Measurements from ENCODE around the gene RNF157.

The RNF157 gene

DNA sequence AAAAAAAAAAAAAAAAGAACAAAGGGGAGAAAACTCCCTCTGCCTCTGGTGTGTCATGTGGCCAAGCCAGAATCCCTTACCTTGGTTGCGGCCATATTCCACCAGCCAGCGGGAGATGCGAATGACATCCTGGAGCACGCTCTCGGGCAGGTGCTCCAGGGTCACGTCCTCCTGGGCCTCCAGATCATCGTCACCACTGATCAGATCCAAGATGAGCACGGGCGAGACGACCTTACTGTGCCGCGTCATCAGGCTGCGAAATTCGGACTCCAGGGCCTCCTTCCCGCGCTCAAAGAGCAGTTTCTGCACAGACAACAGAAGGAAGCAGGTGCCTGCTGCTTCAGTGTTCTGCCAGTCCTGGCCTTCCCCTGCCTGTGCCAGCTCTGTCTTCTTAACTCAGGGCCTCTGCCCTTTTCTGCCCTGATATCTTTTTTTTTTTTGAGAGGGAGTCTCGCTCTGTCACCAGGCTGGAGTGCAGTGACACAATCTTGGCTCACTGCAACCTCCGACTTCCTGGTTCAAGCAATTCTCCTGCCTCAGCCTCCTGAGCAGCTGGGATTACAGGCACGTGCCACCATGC lies 142.5 kb downstream of the RNF157 start:
- H3K36me3 ChIP-seq (ENCODE audit: control insufficient read depth in 2 of 2, insufficient read depth in 1 of 2, low read length in 2 of 2), result peaks cover 65 to 85% of the 10 kb centered on the region in 2 experiments
- POLR2A ChIA-PET, result interaction anchor here (0.6 kb wide), 1 partner anchor 20 kb away, joined by 3 read pairs; no protein-coding TSS in a partner anchor
- H3K9me3 ChIP-seq (ENCODE audit: control insufficient read depth, insufficient read depth, low read depth, low read length), result no peaks in the 10 kb centered on the region
- no peak overlapping the region for H3K27ac ChIP-seq (ENCODE audit: extremely low read depth, low read depth, low read length)
- no peaks in the 10 kb centered on the region for H3K4me1 ChIP-seq (ENCODE audit: control insufficient read depth, insufficient read depth, low read length)
- CTCF ChIA-PET, result no interaction called here
- TF ChIP-seq ZNF530 (tag by site-specific recombination; IDR thresholded peaks at IDR 0.05; ENCODE audit: low read depth), result no peak
- no peak for TF ChIP-seq ZNF335 (tag by site-specific recombination; conservative IDR thresholded peaks at IDR 0.05)
- TF ChIP-seq, protein P1, sequence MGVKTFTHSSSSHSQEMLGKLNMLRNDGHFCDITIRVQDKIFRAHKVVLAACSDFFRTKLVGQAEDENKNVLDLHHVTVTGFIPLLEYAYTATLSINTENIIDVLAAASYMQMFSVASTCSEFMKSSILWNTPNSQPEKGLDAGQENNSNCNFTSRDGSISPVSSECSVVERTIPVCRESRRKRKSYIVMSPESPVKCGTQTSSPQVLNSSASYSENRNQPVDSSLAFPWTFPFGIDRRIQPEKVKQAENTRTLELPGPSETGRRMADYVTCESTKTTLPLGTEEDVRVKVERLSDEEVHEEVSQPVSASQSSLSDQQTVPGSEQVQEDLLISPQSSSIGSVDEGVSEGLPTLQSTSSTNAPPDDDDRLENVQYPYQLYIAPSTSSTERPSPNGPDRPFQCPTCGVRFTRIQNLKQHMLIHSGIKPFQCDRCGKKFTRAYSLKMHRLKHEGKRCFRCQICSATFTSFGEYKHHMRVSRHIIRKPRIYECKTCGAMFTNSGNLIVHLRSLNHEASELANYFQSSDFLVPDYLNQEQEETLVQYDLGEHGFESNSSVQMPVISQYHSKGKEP (tag by site-specific recombination; IDR thresholded peaks at IDR 0.05), result no peak
- no peak for TF ChIP-seq GFI1B (tag by site-specific recombination; IDR thresholded peaks at IDR 0.05)
- no peak for TF ChIP-seq ZNF416 (tag by site-specific recombination; IDR thresholded peaks at IDR 0.05)
- TF ChIP-seq YY1 (tag by site-specific recombination; IDR thresholded peaks at IDR 0.05), result no peak
- no peak for TF ChIP-seq ZNF214 (tag by site-specific recombination; IDR thresholded peaks at IDR 0.05; ENCODE audit: borderline replicate concordance)
- TF ChIP-seq, protein P2, sequence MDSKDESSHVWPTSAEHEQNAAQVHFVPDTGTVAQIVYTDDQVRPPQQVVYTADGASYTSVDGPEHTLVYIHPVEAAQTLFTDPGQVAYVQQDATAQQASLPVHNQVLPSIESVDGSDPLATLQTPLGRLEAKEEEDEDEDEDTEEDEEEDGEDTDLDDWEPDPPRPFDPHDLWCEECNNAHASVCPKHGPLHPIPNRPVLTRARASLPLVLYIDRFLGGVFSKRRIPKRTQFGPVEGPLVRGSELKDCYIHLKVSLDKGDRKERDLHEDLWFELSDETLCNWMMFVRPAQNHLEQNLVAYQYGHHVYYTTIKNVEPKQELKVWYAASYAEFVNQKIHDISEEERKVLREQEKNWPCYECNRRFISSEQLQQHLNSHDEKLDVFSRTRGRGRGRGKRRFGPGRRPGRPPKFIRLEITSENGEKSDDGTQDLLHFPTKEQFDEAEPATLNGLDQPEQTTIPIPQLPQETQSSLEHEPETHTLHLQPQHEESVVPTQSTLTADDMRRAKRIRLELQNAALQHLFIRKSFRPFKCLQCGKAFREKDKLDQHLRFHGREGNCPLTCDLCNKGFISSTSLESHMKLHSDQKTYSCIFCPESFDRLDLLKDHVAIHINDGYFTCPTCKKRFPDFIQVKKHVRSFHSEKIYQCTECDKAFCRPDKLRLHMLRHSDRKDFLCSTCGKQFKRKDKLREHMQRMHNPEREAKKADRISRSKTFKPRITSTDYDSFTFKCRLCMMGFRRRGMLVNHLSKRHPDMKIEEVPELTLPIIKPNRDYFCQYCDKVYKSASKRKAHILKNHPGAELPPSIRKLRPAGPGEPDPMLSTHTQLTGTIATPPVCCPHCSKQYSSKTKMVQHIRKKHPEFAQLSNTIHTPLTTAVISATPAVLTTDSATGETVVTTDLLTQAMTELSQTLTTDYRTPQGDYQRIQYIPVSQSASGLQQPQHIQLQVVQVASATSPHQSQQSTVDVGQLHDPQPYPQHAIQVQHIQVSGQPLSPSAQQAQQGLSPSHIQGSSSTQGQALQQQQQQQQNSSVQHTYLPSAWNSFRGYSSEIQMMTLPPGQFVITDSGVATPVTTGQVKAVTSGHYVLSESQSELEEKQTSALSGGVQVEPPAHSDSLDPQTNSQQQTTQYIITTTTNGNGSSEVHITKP (tag by site-specific recombination; IDR thresholded peaks at IDR 0.05), result no peak
- TF ChIP-seq, protein P3, sequence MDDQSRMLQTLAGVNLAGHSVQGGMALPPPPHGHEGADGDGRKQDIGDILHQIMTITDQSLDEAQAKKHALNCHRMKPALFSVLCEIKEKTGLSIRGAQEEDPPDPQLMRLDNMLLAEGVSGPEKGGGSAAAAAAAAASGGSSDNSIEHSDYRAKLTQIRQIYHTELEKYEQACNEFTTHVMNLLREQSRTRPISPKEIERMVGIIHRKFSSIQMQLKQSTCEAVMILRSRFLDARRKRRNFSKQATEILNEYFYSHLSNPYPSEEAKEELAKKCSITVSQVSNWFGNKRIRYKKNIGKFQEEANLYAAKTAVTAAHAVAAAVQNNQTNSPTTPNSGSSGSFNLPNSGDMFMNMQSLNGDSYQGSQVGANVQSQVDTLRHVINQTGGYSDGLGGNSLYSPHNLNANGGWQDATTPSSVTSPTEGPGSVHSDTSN (CRISPR knock-in tag; IDR thresholded peaks at IDR 0.05), result no peak
- no peak overlapping the region for H3K4me3 ChIP-seq (ENCODE audit: low read depth, low read length)

DNA sequence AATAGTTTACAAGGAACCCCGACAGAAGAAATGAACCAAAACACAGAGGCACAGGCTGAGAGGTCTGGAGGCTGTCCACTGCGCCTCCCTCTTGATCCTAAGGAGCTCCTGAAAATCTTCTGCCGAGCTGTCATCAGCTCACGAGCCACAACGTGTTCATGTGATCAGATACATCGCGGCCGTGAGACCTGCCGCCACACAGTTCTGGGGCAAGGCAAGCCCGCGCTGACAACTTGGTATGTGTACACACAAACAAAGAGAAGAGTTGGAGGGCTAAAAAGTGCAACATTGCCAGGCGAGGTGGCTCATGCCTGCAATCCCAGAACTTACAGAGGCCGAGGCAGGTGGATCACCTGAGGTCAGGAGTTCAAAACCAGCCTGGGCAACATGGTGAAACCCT lies 144.3 kb downstream of the RNF157 start:
- no peaks in the 10 kb centered on the region for H3K9me3 ChIP-seq (ENCODE audit: control insufficient read depth, insufficient read depth, low read depth, low read length)
- POLR2A ChIA-PET, result interaction anchor here (2.0 kb wide), 1 partner anchor 10 kb away, joined by 6 read pairs; no protein-coding TSS in a partner anchor
- H3K4me3 ChIP-seq (ENCODE audit: low read depth, low read length), result no peak overlapping the region
- CTCF ChIA-PET, result interaction anchor here (0.7 to 0.8 kb wide), 4 partner anchors 15 to 184 kb away, joined by 3 to 4 read pairs (median 4); no protein-coding TSS in a partner anchor
- H3K36me3 ChIP-seq (ENCODE audit: control insufficient read depth in 2 of 2, insufficient read depth in 1 of 2, low read length in 2 of 2), result peaks cover 57 to 87% of the 10 kb centered on the region in 2 experiments
- no peaks in the 10 kb centered on the region for H3K4me1 ChIP-seq (ENCODE audit: control insufficient read depth, insufficient read depth, low read length)
- peak overlapping the region; percentile 31; the same call in 1 of the 2 replicates for H3K27ac ChIP-seq (ENCODE audit: extremely low read depth, low read depth, low read length)
- TF ChIP-seq ZNF670 (tag by site-specific recombination; IDR thresholded peaks at IDR 0.05; ENCODE audit: low read depth), result no peak
- TF ChIP-seq ZNF16 (tag by site-specific recombination; IDR thresholded peaks at IDR 0.05; ENCODE audit: low read depth), result no peak
- TF ChIP-seq, protein P4, sequence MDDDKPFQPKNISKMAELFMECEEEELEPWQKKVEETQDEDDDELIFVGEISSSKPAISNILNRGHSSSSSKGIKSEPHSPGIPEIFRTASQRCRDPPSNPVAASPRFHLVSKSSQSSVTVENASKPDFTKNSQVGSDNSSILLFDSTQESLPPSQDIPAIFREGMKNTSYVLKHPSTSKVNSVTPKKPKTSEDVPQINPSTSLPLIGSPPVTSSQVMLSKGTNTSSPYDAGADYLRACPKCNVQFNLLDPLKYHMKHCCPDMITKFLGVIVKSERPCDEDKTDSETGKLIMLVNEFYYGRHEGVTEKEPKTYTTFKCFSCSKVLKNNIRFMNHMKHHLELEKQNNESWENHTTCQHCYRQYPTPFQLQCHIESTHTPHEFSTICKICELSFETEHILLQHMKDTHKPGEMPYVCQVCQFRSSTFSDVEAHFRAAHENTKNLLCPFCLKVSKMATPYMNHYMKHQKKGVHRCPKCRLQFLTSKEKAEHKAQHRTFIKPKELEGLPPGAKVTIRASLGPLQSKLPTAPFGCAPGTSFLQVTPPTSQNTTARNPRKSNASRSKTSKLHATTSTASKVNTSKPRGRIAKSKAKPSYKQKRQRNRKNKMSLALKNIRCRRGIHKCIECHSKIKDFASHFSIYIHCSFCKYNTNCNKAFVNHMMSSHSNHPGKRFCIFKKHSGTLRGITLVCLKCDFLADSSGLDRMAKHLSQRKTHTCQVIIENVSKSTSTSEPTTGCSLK (tag by site-specific recombination; IDR thresholded peaks at IDR 0.05), result no peak
- no peak for TF ChIP-seq ZNF791 (tag by site-specific recombination; IDR thresholded peaks at IDR 0.05)
- TF ChIP-seq, protein P5, sequence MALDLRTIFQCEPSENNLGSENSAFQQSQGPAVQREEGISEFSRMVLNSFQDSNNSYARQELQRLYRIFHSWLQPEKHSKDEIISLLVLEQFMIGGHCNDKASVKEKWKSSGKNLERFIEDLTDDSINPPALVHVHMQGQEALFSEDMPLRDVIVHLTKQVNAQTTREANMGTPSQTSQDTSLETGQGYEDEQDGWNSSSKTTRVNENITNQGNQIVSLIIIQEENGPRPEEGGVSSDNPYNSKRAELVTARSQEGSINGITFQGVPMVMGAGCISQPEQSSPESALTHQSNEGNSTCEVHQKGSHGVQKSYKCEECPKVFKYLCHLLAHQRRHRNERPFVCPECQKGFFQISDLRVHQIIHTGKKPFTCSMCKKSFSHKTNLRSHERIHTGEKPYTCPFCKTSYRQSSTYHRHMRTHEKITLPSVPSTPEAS (tag by site-specific recombination; IDR thresholded peaks at IDR 0.05), result no peak
- TF ChIP-seq, protein P6, sequence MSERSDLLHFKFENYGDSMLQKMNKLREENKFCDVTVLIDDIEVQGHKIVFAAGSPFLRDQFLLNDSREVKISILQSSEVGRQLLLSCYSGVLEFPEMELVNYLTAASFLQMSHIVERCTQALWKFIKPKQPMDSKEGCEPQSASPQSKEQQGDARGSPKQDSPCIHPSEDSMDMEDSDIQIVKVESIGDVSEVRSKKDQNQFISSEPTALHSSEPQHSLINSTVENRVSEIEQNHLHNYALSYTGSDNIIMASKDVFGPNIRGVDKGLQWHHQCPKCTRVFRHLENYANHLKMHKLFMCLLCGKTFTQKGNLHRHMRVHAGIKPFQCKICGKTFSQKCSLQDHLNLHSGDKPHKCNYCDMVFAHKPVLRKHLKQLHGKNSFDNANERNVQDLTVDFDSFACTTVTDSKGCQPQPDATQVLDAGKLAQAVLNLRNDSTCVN (tag by site-specific recombination; optimal IDR thresholded peaks at IDR 0.05), result no peak
- TF ChIP-seq, protein P7, sequence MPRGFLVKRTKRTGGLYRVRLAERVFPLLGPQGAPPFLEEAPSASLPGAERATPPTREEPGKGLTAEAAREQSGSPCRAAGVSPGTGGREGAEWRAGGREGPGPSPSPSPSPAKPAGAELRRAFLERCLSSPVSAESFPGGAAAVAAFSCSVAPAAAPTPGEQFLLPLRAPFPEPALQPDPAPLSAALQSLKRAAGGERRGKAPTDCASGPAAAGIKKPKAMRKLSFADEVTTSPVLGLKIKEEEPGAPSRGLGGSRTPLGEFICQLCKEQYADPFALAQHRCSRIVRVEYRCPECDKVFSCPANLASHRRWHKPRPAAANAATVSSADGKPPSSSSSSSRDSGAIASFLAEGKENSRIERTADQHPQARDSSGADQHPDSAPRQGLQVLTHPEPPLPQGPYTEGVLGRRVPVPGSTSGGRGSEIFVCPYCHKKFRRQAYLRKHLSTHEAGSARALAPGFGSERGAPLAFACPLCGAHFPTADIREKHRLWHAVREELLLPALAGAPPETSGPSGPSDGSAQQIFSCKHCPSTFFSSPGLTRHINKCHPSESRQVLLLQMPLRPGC (tag by site-specific recombination; IDR thresholded peaks at IDR 0.05), result no peak

Measured in HEK293 (cell line).